ENCODE measurements around the gene CHRNA1. TPM values are rescaled to one million over a fixed set of nuclear protein-coding genes. Genes with fewer than 3 reads are reported as not detected.

The CHRNA1 gene
- polyA plus RNA-seq, 4 donors: 0.27 to 0.64 TPM; not detected in 2

GRCh38 chr2:174760845-174761473 is 3.3 kb downstream of the CHRNA1 start:
- WGBS, 3 donors: 91 to 97% (median 95%) methylated on average over 5 of the region's 5 CpGs
- Histone ChIP-seq H3K27ac (ENCODE audit: low read depth in 1 of 3, low read length in 2 of 3) (no peak overlapping the region), H3K4me1 (ENCODE audit: control insufficient read depth in 3 of 3, insufficient read depth in 2 of 3, low read depth in 1 of 3, low read length in 2 of 3) (peaks cover 0 to 8% (median 3%) of the 10 kb centered on the region in 3 donors), H3K4me3 (ENCODE audit: low read depth in 1 of 3, low read length in 3 of 3) (no peak overlapping the region), H3K27me3 (ENCODE audit: control insufficient read depth in 3 of 3, insufficient read depth in 3 of 3, low read length in 3 of 3) (no peaks in the 10 kb centered on the region), H3K36me3 (ENCODE audit: control insufficient read depth in 3 of 3, insufficient read depth in 2 of 3, low read depth in 1 of 3, low read length in 3 of 3) (no peaks in the 10 kb centered on the region), H3K9me3 (ENCODE audit: control insufficient read depth in 2 of 2, insufficient read depth in 1 of 2, low read depth in 1 of 2, low read length in 1 of 2) (no peaks in the 10 kb centered on the region)
- DNase-seq: no peak
- FAIRE-seq: no peak

GRCh38 chr2:174759381-174760065 is 4.7 kb downstream of the CHRNA1 start:
- H3K9me3 ChIP-seq (ENCODE audit: control insufficient read depth in 2 of 2, insufficient read depth in 1 of 2, low read depth in 1 of 2, low read length in 1 of 2): no peaks in the 10 kb centered on the region
- DNase-seq: peak; percentile 66 to 79
- WGBS, 3 donors: 63 to 75% (median 63%) methylated on average over 11 of the region's 11 CpGs
- no peak overlapping the region for H3K4me3 ChIP-seq (ENCODE audit: low read depth in 1 of 3, low read length in 3 of 3)
- H3K36me3 ChIP-seq (ENCODE audit: control insufficient read depth in 3 of 3, insufficient read depth in 2 of 3, low read depth in 1 of 3, low read length in 3 of 3): no peaks in the 10 kb centered on the region
- peaks cover 0 to 8% (median 3%) of the 10 kb centered on the region in 3 donors for H3K4me1 ChIP-seq (ENCODE audit: control insufficient read depth in 3 of 3, insufficient read depth in 2 of 3, low read depth in 1 of 3, low read length in 2 of 3)
- peak overlapping the region in 1 of 3 donors; percentile 20 for H3K27ac ChIP-seq (ENCODE audit: low read depth in 1 of 3, low read length in 2 of 3)
- H3K27me3 ChIP-seq (ENCODE audit: control insufficient read depth in 3 of 3, insufficient read depth in 3 of 3, low read length in 3 of 3): no peaks in the 10 kb centered on the region
- no peak for FAIRE-seq

GRCh38 chr2:174756743-174757142 is 7.5 kb downstream of the CHRNA1 start:
- H3K9me3 ChIP-seq (ENCODE audit: control insufficient read depth in 2 of 2, insufficient read depth in 1 of 2, low read depth in 1 of 2, low read length in 1 of 2): no peaks in the 10 kb centered on the region
- DNase-seq (no peak), FAIRE-seq (no peak)
- peaks cover 0 to 8% (median 3%) of the 10 kb centered on the region in 3 donors for H3K4me1 ChIP-seq (ENCODE audit: control insufficient read depth in 3 of 3, insufficient read depth in 2 of 3, low read depth in 1 of 3, low read length in 2 of 3)
- 75 to 82% (median 79%) methylated on average over 10 of the region's 10 CpGs for WGBS, 3 donors
- H3K36me3 ChIP-seq (ENCODE audit: control insufficient read depth in 3 of 3, insufficient read depth in 2 of 3, low read depth in 1 of 3, low read length in 3 of 3): no peaks in the 10 kb centered on the region
- H3K4me3 ChIP-seq (ENCODE audit: low read depth in 1 of 3, low read length in 3 of 3): no peak overlapping the region
- H3K27me3 ChIP-seq (ENCODE audit: control insufficient read depth in 3 of 3, insufficient read depth in 3 of 3, low read length in 3 of 3): no peaks in the 10 kb centered on the region
- H3K27ac ChIP-seq (ENCODE audit: low read depth in 1 of 3, low read length in 2 of 3): no peak overlapping the region

GRCh38 chr2:174753038-174753633 is 11.1 kb downstream of the CHRNA1 start:
- H3K27ac ChIP-seq (ENCODE audit: low read depth in 1 of 3, low read length in 2 of 3): no peak overlapping the region
- no peak for FAIRE-seq
- no peak overlapping the region for H3K4me3 ChIP-seq (ENCODE audit: low read depth in 1 of 3, low read length in 3 of 3)
- WGBS, 3 donors: 70 to 92% (median 83%) methylated on average over 13 of the region's 13 CpGs
- no peaks in the 10 kb centered on the region for H3K4me1 ChIP-seq (ENCODE audit: control insufficient read depth in 3 of 3, insufficient read depth in 2 of 3, low read depth in 1 of 3, low read length in 2 of 3)
- H3K36me3 ChIP-seq (ENCODE audit: control insufficient read depth in 3 of 3, insufficient read depth in 2 of 3, low read depth in 1 of 3, low read length in 3 of 3): no peaks in the 10 kb centered on the region
- no peaks in the 10 kb centered on the region for H3K27me3 ChIP-seq (ENCODE audit: control insufficient read depth in 3 of 3, insufficient read depth in 3 of 3, low read length in 3 of 3)
- H3K9me3 ChIP-seq (ENCODE audit: control insufficient read depth in 2 of 2, insufficient read depth in 1 of 2, low read depth in 1 of 2, low read length in 1 of 2): no peaks in the 10 kb centered on the region
- DNase-seq: no peak

- 69 to 80% (median 70%) methylated on average over 4 of the region's 4 CpGs for whole genome bisulfite sequencing, 3 donors
- no peaks in the 10 kb centered on the region for H3K36me3 ChIP-seq (ENCODE audit: control insufficient read depth in 3 of 3, insufficient read depth in 2 of 3, low read depth in 1 of 3, low read length in 3 of 3)
- H3K27me3 ChIP-seq (ENCODE audit: control insufficient read depth in 3 of 3, insufficient read depth in 3 of 3, low read length in 3 of 3): no peaks in the 10 kb centered on the region
- H3K4me3 ChIP-seq (ENCODE audit: low read depth in 1 of 3, low read length in 3 of 3): no peak overlapping the region
- no peak overlapping the region for H3K27ac ChIP-seq (ENCODE audit: low read depth in 1 of 3, low read length in 2 of 3)
- no peak for FAIRE-seq
- H3K9me3 ChIP-seq (ENCODE audit: control insufficient read depth in 2 of 2, insufficient read depth in 1 of 2, low read depth in 1 of 2, low read length in 1 of 2): no peaks in the 10 kb centered on the region
- no peaks in the 10 kb centered on the region for H3K4me1 ChIP-seq (ENCODE audit: control insufficient read depth in 3 of 3, insufficient read depth in 2 of 3, low read depth in 1 of 3, low read length in 2 of 3)
- peak in 1 of 2 donors; percentile 16 for DNase-seq
These were observed 11.8 kb downstream of the CHRNA1 start for GRCh38 chr2:174752403-174753037.

GRCh38 chr2:174750923-174751441 is 13.3 kb downstream of the CHRNA1 start:
- Histone ChIP-seq H3K36me3 (ENCODE audit: control insufficient read depth in 3 of 3, insufficient read depth in 2 of 3, low read depth in 1 of 3, low read length in 3 of 3) (no peaks in the 10 kb centered on the region), H3K9me3 (ENCODE audit: control insufficient read depth in 2 of 2, insufficient read depth in 1 of 2, low read depth in 1 of 2, low read length in 1 of 2) (no peaks in the 10 kb centered on the region), H3K27me3 (ENCODE audit: control insufficient read depth in 3 of 3, insufficient read depth in 3 of 3, low read length in 3 of 3) (no peaks in the 10 kb centered on the region), H3K4me1 (ENCODE audit: control insufficient read depth in 3 of 3, insufficient read depth in 2 of 3, low read depth in 1 of 3, low read length in 2 of 3) (no peaks in the 10 kb centered on the region), H3K27ac (ENCODE audit: low read depth in 1 of 3, low read length in 2 of 3) (no peak overlapping the region), H3K4me3 (ENCODE audit: low read depth in 1 of 3, low read length in 3 of 3) (no peak overlapping the region)
- DNase-seq (no peak), FAIRE-seq (no peak)
- 59 to 70% (median 69%) methylated on average over 5 of the region's 5 CpGs for WGBS, 3 donors

- FAIRE-seq (no peak), DNase-seq (no peak)
- Histone ChIP-seq H3K4me3 (ENCODE audit: low read depth in 1 of 3, low read length in 3 of 3) (no peak overlapping the region), H3K36me3 (ENCODE audit: control insufficient read depth in 3 of 3, insufficient read depth in 2 of 3, low read depth in 1 of 3, low read length in 3 of 3) (no peaks in the 10 kb centered on the region), H3K27ac (ENCODE audit: low read depth in 1 of 3, low read length in 2 of 3) (no peak overlapping the region), H3K4me1 (ENCODE audit: control insufficient read depth in 3 of 3, insufficient read depth in 2 of 3, low read depth in 1 of 3, low read length in 2 of 3) (no peaks in the 10 kb centered on the region), H3K9me3 (ENCODE audit: control insufficient read depth in 2 of 2, insufficient read depth in 1 of 2, low read depth in 1 of 2, low read length in 1 of 2) (no peaks in the 10 kb centered on the region), H3K27me3 (ENCODE audit: control insufficient read depth in 3 of 3, insufficient read depth in 3 of 3, low read length in 3 of 3) (no peaks in the 10 kb centered on the region)
- WGBS, 3 donors: 87 to 88% (median 87%) methylated on average over 8 of the region's 8 CpGs
These were observed 14.5 kb downstream of the CHRNA1 start for GRCh38 chr2:174749793-174750192.

- 0 to 2% (median 0%) methylated on average over 4 of the region's 4 CpGs for WGBS, 3 donors
- H3K9me3 ChIP-seq (ENCODE audit: control insufficient read depth in 2 of 2, insufficient read depth in 1 of 2, low read depth in 1 of 2, low read length in 1 of 2): no peaks in the 10 kb centered on the region
- no peaks in the 10 kb centered on the region for H3K36me3 ChIP-seq (ENCODE audit: control insufficient read depth in 3 of 3, insufficient read depth in 2 of 3, low read depth in 1 of 3, low read length in 3 of 3)
- H3K4me1 ChIP-seq (ENCODE audit: control insufficient read depth in 3 of 3, insufficient read depth in 2 of 3, low read depth in 1 of 3, low read length in 2 of 3): no peaks in the 10 kb centered on the region
- H3K4me3 ChIP-seq (ENCODE audit: low read depth in 1 of 3, low read length in 3 of 3): no peak overlapping the region
- no peaks in the 10 kb centered on the region for H3K27me3 ChIP-seq (ENCODE audit: control insufficient read depth in 3 of 3, insufficient read depth in 3 of 3, low read length in 3 of 3)
- no peak overlapping the region for H3K27ac ChIP-seq (ENCODE audit: low read depth in 1 of 3, low read length in 2 of 3)
- DNase-seq: peak; percentile 69 to 75
- FAIRE-seq: no peak
These were observed 15.3 kb downstream of the CHRNA1 start for GRCh38 chr2:174748948-174749347.

Measured in small intestine (tissue), 7 donors.